ENCODE measurements around the gene MAPK13. TPM values are rescaled to one million over a fixed set of nuclear protein-coding genes. Genes with fewer than 3 reads are reported as not detected.
"Not testable (repeated sequence)": the region's sequence is repeated elsewhere in the genome, so short reads cannot be mapped to it uniquely, and the experiment has no call there.

MAPK13 gene
- polyA plus RNA-seq, 3 donors, result 18.7 to 23.2 (median 20.0) TPM

GRCh38 chr6:36114798-36115408 lies 15.4 kb upstream of the MAPK13 start:
- no peak for DNase-seq (ENCODE audit: low read depth in 3 of 3, low spot score in 2 of 3)

GRCh38 chr6:36115412-36115811 lies 14.9 kb upstream of the MAPK13 start:
- no peak for DNase-seq (ENCODE audit: low read depth in 3 of 3, low spot score in 2 of 3)

DNA sequence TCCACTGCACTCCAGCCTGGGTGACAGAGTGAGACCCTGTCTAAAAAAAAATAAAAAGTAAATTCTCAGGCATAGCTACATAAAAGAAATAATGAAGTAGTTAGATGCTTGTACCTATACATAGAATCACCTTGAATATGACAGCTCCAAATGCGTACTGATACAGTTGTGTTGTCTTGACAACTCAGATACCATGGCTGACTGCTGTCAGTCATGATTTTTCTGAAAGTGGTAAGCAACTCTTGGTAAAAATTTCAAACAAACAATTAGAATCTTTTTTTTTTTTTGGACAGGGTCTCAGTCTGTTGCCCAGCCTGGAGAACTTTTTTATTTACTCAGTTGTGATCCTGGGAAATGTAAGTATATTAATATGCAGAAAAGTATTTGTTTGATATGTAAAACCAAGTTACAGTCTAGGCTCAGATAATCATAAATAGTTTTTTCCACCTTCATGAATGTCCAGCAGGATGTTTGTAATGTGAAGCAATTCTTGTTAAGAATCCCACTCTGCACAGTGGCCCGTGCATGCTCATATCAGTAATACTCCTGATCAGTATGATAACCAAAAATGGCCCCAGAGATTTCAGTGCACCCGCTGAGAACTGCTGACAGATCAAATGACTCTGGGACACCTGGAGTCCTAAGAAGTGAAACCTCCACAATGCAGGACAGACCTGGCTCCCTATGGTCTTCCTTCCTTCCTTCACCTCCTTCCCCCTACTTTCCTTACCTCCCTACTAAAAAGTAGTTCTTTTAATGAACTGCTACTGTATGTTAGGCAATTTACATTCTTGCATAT lies 14.0 kb upstream of the MAPK13 start:
- no peak for DNase-seq (ENCODE audit: low read depth in 3 of 3, low spot score in 2 of 3)

DNA sequence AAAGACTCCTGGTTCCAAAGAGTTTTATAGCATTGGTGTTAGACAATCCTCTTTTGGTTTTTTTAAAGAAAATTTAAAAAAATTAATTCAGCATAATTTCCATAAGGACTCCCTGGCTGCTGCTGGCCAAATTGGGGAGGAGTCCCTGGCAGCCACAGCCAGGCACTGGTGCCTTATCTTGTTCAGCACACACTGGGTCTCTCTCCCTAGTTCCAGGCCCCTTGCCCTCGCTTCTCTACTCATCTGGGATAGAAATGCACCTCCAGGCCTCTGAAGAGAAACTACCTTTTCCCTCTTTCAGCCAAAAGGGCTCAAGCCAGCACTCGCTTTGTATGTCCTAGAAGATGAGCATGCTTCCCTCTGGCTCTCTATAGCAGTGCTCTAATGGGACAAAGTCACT lies 13.4 kb upstream of the MAPK13 start:
- no peak for DNase-seq (ENCODE audit: low read depth in 3 of 3, low spot score in 2 of 3)

GRCh38 chr6:36117658-36118549 lies 12.4 kb upstream of the MAPK13 start:
- DNase-seq (ENCODE audit: low read depth in 3 of 3, low spot score in 2 of 3), result no peak

DNA sequence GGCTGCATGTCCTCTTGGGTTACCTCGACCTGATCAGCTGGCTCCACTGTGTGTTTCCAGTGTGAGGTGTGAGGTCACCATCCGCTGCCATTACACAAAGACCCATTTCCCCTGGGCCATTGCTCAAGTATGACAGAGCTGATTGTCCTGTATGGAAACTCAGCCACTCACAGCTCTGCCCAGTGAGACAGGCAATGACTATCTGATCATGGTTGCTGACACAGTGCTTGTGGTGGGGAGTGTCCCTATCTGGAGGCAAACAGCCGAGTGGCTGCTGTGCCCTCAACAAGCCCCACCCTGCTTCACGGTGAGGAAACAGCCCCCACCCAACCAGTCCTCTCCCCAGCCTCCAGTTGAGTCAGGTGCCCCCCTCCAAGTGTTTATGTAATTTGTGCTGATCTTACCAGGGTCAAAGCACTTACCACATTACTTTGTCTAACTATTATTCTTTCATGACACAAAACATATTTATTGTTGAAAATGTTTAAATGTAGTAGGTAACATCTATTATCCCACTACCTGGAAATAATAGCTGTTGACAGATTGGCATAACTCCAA lies 11.7 kb upstream of the MAPK13 start:
- DNase-seq (ENCODE audit: low read depth in 3 of 3, low spot score in 2 of 3), result no peak

GRCh38 chr6:36119209-36119608 lies 11.1 kb upstream of the MAPK13 start:
- DNase-seq (ENCODE audit: low read depth in 3 of 3, low spot score in 2 of 3), result no peak

GRCh38 chr6:36120018-36120417 lies 10.3 kb upstream of the MAPK13 start:
- DNase-seq (ENCODE audit: low read depth in 3 of 3, low spot score in 2 of 3), result no peak

DNA sequence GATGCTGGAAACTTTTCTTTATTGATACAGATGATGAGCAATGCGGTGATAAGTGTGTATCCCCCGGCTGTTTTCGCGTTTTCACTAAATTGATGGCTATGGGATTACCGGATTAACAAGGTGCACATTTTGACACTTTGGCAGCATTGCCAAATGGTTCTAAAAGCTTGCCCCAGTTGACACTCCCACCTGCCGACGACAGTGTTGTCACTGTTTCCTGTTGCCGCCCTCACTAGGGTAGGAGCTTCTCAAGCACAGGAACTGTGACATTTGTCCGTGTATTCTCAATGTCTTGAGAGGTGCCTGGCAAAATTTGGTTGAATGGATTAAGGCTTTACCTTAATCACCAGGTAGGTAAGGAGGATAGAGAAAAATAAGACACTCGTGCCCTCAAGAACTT lies 9.8 kb upstream of the MAPK13 start:
- DNase-seq (ENCODE audit: low read depth in 3 of 3, low spot score in 2 of 3), result no peak

GRCh38 chr6:36120979-36121786 lies 9.1 kb upstream of the MAPK13 start:
- no peak for DNase-seq (ENCODE audit: low read depth in 3 of 3, low spot score in 2 of 3)

DNA sequence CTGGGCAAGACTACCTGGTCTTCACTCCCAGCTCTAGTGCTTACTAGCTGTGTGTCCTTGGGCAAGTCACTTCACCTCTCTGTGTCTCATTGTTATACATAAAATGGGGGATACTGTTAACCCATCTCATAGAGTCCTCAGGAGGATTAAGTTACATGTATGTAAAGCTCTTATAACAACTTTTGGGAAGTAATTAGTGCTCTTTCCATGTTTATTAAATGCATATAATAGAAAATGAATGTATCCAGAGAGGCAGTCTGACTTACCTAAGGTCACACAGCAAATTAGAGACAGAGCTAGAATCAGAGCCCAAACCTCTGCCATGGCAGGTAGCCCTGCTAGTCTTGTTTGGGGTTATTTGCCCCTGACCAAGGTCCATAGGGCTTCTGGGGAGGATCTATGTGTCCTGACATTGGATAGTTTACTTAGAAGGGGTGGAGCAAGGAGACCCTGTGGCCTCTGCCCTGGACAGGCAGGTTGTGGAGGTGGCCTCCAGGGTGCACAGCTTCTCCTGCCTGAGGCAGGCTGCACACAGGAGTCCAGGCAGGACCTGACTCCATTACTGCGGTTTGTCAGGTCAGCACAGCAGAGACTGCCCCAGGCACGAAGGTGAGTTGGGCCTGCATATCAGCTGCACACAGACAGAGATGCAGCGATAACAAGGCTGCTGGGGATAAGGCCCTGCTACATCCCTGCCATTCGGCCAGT lies 8.4 kb upstream of the MAPK13 start:
- no peak for DNase-seq (ENCODE audit: low read depth in 3 of 3, low spot score in 2 of 3)

GRCh38 chr6:36122495-36123269 lies 7.6 kb upstream of the MAPK13 start:
- no peak for DNase-seq (ENCODE audit: low read depth in 3 of 3, low spot score in 2 of 3)

DNA sequence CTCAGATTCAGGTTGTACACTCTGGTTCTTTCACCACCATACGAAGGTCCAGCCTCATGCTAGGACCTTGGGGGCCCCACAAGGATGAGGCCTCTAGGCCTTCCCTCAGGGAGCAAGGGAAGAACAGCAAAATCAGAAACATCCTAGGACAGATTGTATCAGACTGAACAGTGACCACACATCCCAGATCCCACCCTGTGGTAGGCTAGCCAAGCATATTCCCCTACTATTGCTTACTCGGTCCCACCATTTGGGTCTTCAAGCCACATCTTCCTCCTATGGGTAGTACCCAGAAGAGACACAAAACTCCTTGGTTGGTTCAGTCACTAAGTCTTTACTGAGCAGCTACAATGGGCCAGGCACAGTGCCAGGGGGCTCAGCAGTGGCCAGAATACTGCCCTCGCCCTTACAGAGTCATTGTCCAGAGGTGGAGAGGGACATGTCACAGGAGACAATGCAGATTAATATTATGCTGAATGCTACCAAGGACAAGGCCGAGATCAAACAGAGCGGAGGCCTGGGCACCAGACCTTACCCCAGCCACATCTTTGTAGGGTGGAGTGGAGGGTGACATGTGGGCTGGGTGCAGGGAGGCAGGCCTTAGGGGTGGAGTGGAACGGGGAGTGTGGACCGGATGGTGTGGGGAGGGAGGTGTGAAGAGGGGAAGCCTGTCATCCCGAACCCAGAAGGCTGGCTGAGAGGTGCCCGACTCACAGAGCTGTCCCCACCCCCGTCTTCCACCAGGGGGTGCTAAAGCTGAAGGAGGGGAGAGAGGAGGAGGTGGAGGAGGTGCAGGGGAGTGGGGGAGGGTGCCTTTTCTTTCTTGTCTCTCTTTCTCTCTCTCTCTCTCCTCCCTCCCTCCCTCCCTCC lies 6.8 kb upstream of the MAPK13 start:
- no peak for DNase-seq (ENCODE audit: low read depth in 3 of 3, low spot score in 2 of 3)

GRCh38 chr6:36124346-36124745 lies 6.0 kb upstream of the MAPK13 start:
- not testable (repeated sequence) for DNase-seq (ENCODE audit: low read depth in 3 of 3, low spot score in 2 of 3)

- no peak for DNase-seq (ENCODE audit: low read depth in 3 of 3, low spot score in 2 of 3)
These were observed 5.4 kb upstream of the MAPK13 start for GRCh38 chr6:36124881-36125280.

- no peak for DNase-seq (ENCODE audit: low read depth in 3 of 3, low spot score in 2 of 3)
These were observed 4.7 kb upstream of the MAPK13 start for GRCh38 chr6:36125575-36125974.

DNA sequence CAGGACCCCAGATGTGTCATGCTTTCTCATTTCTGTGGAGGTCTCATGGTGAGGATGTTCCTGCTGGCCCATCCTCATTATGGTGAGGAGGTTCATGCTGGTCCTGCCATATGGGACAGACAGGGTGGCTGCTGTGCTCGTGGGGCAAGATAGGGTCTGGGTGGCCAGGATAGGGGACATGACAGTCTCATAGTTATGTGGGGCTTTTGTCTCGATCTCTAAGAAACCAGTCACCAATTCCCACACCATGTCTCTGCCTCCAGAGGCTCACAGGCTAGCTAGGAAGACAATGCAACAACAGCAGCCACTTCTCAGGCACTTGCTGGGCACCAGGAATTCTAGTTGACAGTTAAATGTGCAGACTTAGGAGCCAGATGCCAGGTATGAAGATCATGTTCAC lies 4.2 kb upstream of the MAPK13 start:
- no peak for DNase-seq (ENCODE audit: low read depth in 3 of 3, low spot score in 2 of 3)
